Mononuclear cell (primary cell): ENCODE data around the gene GPC5. TPM values are rescaled to one million over a fixed set of nuclear protein-coding genes. Genes with fewer than 3 reads are reported as not detected.

Experiments used
- H3K27me3 ChIP-seq: 2 replicates; pipeline ENCODE4 v1.6.0; 2011; ENCODE audit warnings: low read length, control low read depth; ENCODE audit not compliant: insufficient read depth
- H3K4me1 ChIP-seq: 2 replicates; pipeline ENCODE4 v1.5.1; 2011; ENCODE audit warnings: mild to moderate bottlenecking, low read length, control low read depth; ENCODE audit not compliant: insufficient read depth
- H3K4me3 ChIP-seq: 2 replicates; pipeline ENCODE4 v1.5.1; 2011; ENCODE audit warnings: mild to moderate bottlenecking, low read length, moderate library complexity
- H3K9me3 ChIP-seq: 2 replicates; pipeline ENCODE4 v1.5.1; 2011; ENCODE audit warnings: low read depth, mild to moderate bottlenecking, control low read depth, low read length
- total RNA-seq: library from RNA; depleted of rRNA; stranded (reverse); fragments of >200 nt; gene quantifications from one replicate; pipeline ENCODE4 v1.2.3, GENCODE V29; 2012

Gene GPC5
- total RNA-seq, 1 donor = 0.21 TPM

DNA sequence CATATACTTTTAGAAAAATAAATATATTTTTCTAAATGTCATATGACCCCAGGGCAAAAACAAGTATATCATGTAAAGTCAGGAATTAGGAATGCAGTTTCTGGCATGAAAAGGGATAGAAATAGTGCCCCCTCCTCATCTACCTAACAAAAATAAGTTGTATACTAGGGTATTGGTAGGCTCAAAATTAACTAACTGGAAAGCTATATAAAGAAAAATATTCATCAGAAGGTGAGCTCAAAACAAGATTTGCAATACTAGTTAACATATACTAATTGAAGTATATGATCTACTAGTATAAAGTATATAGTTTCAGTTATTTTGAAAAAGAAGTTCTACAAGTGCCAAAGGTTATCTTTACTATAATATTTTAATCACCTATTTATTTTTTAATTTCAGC lies 200.2 kb downstream of the GPC5 start:
- Histone ChIP-seq H3K27me3 (no peaks in the 10 kb centered on the region), H3K4me1 (no peaks in the 10 kb centered on the region), H3K4me3 (no peak overlapping the region), H3K9me3 (no peaks in the 10 kb centered on the region)

DNA sequence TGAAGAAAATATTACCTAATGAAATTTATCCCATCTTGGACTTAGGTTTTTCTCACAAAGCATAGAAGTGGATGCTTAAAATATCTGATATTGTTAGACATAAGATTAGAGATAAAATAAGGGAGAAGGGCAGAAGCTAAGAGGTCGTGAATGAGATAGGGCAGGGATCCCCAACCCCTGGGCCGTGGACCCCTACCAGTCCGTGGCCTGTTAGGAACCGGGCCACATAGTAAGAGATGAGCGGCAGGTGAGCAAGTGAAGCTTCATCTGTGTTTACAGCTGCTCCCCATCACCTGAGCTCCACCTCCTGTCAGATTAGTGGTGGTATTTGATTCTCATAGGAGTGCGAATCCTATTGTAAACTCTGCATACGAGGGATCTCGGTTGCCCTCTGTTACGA lies 202.9 kb downstream of the GPC5 start:
- no peaks in the 10 kb centered on the region for H3K4me1 ChIP-seq
- H3K4me3 ChIP-seq = no peak overlapping the region
- no peaks in the 10 kb centered on the region for H3K27me3 ChIP-seq
- no peaks in the 10 kb centered on the region for H3K9me3 ChIP-seq

DNA sequence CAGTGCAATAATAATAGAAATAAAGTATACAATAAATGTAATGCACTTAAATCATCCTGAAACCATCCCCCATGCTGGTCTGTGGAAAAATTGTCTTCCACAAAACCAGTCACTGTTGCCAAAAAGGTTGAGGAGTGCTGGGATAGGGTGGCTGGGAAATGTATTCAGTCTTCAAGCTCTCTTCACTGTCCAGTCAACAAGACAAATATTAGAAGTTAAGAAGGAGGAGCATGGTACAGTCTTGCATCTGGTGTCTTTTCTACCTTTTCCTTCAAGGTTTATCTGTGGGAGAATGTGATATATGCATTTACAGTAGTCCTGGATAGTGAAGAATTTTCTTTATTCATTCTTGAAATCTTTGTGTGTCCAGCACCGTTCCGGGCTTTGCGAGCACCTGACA lies 203.4 kb downstream of the GPC5 start:
- no peaks in the 10 kb centered on the region for H3K4me1 ChIP-seq
- no peaks in the 10 kb centered on the region for H3K27me3 ChIP-seq
- no peak overlapping the region for H3K4me3 ChIP-seq
- H3K9me3 ChIP-seq = no peaks in the 10 kb centered on the region

DNA sequence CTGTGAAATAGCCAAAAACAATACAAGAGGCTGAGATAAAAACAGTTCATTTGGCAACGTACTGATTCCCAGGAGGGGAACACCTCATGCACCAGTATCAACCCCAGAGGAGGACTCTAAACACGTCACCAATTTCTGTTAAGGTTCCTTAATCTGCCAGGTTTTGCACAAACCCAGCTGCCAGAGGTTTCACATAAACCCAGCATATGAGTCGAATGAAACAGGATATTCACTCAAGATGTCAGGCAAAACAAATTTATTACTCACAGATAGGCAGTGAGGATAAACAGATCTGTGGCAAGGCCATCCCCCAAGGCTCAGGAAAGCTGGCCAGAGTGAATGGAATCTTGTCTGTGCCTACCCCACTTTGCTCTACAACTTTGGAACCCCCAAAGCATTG lies 210.9 kb downstream of the GPC5 start:
- H3K27me3 ChIP-seq = no peaks in the 10 kb centered on the region
- H3K4me1 ChIP-seq = no peaks in the 10 kb centered on the region
- H3K9me3 ChIP-seq = no peaks in the 10 kb centered on the region
- H3K4me3 ChIP-seq = no peak overlapping the region

DNA sequence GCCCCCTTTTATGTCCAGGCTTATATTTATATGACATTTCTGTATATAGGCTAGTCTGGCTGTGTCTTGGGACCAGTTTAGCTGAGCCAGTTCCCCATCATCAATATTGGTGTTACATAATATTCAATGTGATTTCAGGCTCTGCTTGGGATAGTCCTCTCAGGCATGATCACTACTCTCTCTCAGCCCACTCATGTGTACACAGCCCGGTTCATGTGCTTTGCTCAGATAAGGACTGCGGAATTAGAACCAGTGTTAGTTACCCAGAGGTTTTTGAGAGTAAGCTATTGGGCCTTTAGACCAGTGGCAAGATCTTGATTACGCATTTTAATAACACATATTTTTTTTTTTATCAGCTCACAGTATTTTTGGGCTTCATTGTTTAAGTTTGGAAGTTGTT lies 219.9 kb downstream of the GPC5 start:
- Histone ChIP-seq H3K4me1 (no peaks in the 10 kb centered on the region), H3K9me3 (no peaks in the 10 kb centered on the region), H3K27me3 (no peaks in the 10 kb centered on the region), H3K4me3 (no peak overlapping the region)

DNA sequence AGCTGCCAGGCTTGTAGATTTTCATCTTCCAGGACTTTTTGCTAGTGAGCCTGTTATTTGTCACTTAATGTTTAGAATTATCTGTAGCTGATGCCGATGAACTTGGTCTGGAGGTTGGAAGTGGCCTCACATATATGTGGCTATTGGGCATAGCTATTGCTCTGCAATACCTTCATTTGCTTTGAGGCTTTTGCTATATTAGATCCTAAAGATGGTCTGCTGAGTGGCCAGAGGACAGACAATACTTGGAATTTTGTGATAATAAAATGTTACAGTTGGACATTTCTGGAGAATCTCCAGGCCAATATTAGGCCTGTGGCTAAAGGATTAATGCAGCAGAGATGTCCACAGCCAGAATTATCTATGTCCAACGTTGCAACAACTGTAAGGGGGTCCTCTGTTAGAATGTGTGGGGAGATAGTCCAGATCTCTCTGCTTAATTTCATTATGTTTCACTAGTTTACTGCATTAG lies 222.3 kb downstream of the GPC5 start:
- no peaks in the 10 kb centered on the region for H3K9me3 ChIP-seq
- H3K4me3 ChIP-seq = no peak overlapping the region
- no peaks in the 10 kb centered on the region for H3K27me3 ChIP-seq
- H3K4me1 ChIP-seq = no peaks in the 10 kb centered on the region

DNA sequence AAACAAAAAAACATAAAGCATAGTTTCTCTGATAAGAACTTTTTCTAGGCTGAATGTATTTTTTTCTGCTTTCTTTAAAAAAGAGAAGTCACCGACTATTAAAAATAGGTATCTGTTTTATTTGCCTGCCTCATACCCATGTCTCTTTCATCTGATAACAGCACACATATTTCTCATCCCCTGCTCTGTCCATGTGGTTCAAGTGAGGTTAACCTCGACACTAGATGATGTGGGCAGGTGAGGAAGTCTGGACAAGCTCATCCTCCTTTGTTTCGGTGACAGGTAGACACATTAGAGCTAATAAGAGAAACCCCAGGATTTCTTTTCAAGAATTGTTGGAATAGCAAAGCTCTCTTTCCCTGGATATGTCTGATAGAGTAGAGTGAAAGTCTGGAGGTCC lies 222.7 kb downstream of the GPC5 start:
- Histone ChIP-seq H3K4me1 (no peaks in the 10 kb centered on the region), H3K27me3 (no peaks in the 10 kb centered on the region), H3K4me3 (no peak overlapping the region), H3K9me3 (no peaks in the 10 kb centered on the region)

DNA sequence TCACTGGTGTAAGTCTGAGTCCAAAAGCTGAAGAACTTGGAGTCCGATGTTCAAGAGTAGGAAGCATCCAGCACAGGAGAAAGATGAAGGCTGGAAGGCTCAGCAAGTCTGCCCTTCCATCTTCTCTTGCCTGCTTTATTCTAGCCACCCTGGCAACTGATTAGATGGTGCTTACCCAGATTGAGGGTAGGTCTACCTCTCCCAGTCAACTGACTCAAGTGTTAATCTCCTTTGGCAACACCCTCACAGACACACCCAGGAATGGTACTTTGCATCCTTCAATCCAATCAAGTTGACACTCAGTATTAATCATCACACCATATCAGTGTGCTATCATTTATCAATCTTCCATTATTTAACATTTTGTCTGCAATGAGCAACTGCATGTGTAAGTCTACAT lies 223.5 kb downstream of the GPC5 start:
- H3K4me1 ChIP-seq = no peaks in the 10 kb centered on the region
- H3K9me3 ChIP-seq = no peaks in the 10 kb centered on the region
- no peaks in the 10 kb centered on the region for H3K27me3 ChIP-seq
- no peak overlapping the region for H3K4me3 ChIP-seq

DNA sequence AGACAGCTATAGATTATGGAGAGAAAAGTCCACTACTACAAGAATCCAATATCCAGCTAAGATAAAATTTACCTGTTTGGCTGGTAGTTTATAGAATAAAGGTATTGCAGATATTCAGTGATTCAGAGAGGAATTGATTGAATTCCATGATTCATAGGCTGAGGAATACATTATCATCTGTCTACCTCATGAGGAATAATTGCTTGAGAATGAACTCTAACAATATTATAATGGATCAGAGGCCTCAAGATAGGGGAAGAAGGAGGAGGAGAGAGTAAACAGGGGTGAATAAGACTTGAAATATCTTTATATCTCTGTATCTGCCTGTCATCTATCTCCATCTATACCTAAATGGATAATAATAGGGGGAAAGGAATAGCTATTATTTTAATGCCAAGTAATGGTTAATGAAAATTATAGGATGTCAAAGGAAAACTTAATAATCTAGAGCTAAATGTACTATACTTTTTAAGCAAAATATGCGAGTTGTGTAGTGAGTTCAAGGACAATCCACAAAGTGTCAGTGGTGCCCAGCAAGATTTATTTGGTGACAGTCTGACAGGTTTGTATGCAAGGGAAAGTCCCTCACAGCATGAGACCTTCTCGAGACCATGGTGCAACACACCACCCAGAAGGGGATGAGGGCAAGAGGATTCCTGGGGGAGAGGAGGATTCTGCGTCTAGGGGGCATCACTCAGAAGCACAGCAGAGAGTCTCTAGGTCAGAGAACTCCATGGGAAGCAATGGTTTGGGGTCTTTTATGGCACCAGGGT lies 224.5 kb downstream of the GPC5 start:
- Histone ChIP-seq H3K4me1 (no peaks in the 10 kb centered on the region), H3K9me3 (no peaks in the 10 kb centered on the region), H3K27me3 (no peaks in the 10 kb centered on the region), H3K4me3 (no peak overlapping the region)

DNA sequence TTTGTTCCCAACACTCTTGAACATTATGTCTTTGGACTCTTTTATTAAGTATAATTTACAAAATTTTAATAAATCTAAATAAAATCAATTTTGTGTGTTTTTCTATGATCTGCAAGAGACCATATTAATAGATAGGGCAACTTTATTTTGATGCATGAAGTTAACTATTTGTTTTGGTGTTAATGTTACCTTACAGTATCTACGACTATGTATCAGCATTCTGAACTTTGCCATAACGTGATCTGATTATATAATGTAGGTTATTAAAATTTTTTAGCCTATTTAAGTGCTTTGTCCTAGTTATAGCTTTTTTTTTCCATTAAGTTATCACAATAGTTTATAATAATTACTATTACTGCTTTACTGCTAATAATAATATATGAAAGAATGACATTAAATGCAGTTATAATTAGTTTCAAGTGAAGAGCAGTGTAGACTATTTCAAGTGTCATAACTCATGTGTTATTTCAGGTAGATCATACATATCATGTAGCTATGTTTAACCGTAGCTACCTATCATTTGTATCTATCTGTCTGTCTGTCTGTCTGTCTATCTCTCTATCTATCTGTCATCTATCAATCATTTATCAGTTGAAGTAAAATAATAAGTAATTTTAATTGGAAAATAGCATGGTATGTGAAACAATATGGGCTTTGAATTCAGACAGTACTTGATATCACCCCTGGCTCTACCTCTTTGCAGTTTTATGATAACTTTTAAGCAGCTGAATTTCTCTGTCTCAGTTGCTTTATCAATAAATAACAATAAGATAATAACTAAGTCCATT lies 229.7 kb downstream of the GPC5 start:
- Histone ChIP-seq H3K27me3 (no peaks in the 10 kb centered on the region), H3K4me1 (no peaks in the 10 kb centered on the region), H3K4me3 (no peak overlapping the region), H3K9me3 (no peaks in the 10 kb centered on the region)

DNA sequence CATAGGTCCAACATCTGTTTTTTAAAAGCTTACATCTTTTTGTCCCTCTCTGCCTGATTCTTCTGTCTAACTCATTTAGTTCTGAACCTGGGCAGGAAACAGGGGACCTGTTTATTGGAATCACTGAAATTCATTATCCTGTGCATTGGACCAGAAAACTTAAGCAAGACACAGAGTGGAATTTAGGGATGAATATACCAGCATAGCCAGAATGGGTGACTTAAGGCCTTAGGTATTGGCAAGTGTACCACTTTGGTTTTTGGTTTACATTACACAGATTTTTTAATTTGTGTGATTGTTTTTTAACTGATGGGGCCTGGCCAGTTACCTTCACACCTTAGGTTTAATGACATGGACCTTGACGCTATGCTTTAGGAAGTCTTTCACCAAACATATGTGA lies 232.5 kb downstream of the GPC5 start:
- Histone ChIP-seq H3K27me3 (no peaks in the 10 kb centered on the region), H3K4me3 (no peak overlapping the region), H3K4me1 (no peaks in the 10 kb centered on the region), H3K9me3 (no peaks in the 10 kb centered on the region)

DNA sequence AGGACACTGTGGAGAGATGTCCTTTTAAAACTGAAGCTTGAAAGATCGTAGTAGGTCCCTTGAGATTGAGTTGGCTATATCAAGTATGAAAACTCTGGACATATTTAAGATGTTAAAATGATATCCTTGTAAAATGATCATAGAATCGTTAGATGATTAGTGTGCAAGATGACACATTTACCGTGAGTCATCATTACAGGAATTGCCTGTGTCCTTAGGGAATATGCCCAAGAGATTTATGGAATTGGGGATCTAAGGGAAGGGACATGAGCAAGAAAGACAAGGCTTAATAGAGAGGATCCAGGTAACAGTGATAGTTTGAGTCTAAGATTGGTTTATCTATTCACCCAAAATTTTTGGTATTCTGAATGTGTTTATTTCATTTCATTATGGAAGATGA lies 233.7 kb downstream of the GPC5 start:
- Histone ChIP-seq H3K4me1 (no peaks in the 10 kb centered on the region), H3K27me3 (no peaks in the 10 kb centered on the region), H3K9me3 (no peaks in the 10 kb centered on the region), H3K4me3 (no peak overlapping the region)

DNA sequence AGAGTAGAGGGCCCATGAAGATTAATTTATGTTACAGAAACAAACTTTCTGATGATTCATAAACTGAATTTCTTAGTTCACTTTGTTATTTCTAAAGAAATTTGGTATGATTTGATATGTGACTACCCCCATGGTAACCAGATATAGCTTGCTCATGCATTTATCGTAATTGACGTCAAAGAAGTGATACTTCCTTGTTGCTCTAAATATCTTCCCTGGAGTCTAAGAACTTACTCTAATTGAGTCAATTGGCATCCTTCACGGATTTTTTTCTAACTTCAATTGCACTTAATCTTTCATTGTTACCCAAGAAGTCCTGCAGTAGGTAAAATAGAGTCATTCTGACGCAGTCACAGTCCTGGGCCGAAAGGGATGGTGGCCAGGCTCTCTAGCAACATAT lies 240.9 kb downstream of the GPC5 start:
- Histone ChIP-seq H3K27me3 (no peaks in the 10 kb centered on the region), H3K9me3 (no peaks in the 10 kb centered on the region), H3K4me3 (no peak overlapping the region), H3K4me1 (no peaks in the 10 kb centered on the region)

DNA sequence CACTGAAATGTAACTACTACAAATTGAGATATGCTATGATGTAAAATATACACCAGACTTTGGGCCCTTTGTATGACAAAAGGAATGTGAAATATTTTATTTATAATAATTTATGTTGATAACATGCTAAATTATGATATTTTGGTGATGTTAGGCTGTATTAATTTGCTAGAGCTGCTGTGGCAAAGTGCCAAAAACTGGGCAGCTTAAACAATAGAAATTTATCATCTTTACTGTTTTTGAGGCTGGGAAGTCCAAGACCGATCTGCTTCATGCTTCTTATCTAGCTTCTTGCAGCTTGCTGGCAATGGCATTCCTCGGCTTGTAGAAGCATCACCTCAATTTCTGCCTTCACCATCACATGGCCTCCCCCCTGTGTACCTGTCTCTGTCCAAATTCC lies 245.0 kb downstream of the GPC5 start:
- H3K9me3 ChIP-seq = no peaks in the 10 kb centered on the region
- H3K4me3 ChIP-seq = no peak overlapping the region
- H3K27me3 ChIP-seq = no peaks in the 10 kb centered on the region
- no peaks in the 10 kb centered on the region for H3K4me1 ChIP-seq

DNA sequence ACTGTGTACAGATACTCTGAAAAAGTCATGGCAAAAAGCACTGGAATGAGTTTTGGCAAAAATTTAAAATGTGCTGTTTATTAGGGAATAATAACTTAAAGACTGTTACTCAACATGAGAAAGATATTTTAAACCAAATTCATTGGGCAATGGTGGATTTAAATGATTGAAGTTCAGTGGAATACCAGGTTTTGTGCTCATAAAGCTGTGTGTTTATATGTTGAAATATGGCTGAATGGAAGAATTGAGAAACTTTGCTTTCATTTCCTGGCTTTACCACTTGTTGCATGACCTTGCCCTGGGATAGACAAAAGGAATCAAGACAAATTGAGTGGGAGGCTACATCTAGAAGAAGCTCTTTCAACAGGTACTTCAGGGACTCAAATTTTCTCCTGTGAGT lies 246.4 kb downstream of the GPC5 start:
- H3K27me3 ChIP-seq = no peaks in the 10 kb centered on the region
- no peak overlapping the region for H3K4me3 ChIP-seq
- no peaks in the 10 kb centered on the region for H3K4me1 ChIP-seq
- H3K9me3 ChIP-seq = no peaks in the 10 kb centered on the region
